Transverse colon (tissue), 4 donors: ENCODE results near the gene CRLF1. TPM values are rescaled to one million over a fixed set of nuclear protein-coding genes. Genes with fewer than 3 reads are reported as not detected.
"Not testable (repeated sequence)": the region's sequence is repeated elsewhere in the genome, so short reads cannot be mapped to it uniquely, and the experiment has no call there.

Experiments
- DNase-seq: peaks from one replicate; pipeline ENCODE4 v3.0.0-alpha.2; 2019
- H3K27ac ChIP-seq, 4 donors: fragments of 200-600 bp; sonication (generic); 2 replicates each; pipeline ENCODE4 v1.5.1; 2016 to 2018; ENCODE audit warnings: inconsistent platforms in 4 of 4
- H3K27me3 ChIP-seq: fragments of 200-600 bp; sonication (generic); 2 replicates; pipeline ENCODE4 v1.5.1; 2017; ENCODE audit warnings: inconsistent platforms
- H3K36me3 ChIP-seq, 4 donors: fragments of 200-600 bp; sonication (generic); 2 replicates each; pipeline ENCODE4 v1.5.1; 2017 to 2019; ENCODE audit warnings: inconsistent platforms in 4 of 4
- H3K4me1 ChIP-seq, 4 donors: fragments of 200-600 bp; sonication (generic); 2 replicates each; pipeline ENCODE4 v1.5.1; 2017 to 2020; ENCODE audit warnings: inconsistent platforms in 4 of 4
- H3K4me3 ChIP-seq, 4 donors: fragments of 200-600 bp; sonication (generic); 1 replicate in 1 of 4; 2 replicates in 3 of 4; pipeline versions ENCODE4 v1.5.1 to v1.6.1; 2017 to 2019; ENCODE audit warnings: inconsistent platforms in 4 of 4
- H3K9me3 ChIP-seq, 2 donors: fragments of 200-600 bp; sonication (generic); 2 replicates each; pipeline ENCODE4 v1.5.1; 2017 to 2019; ENCODE audit warnings: inconsistent platforms in 2 of 2
- EP300 ChIP-seq: sonication (generic); formaldehyde crosslinking; IDR thresholded peaks from one replicate; pipeline ENCODE4 v1.6.1; 2017; ENCODE audit warnings: antibody characterized with exemption, low read depth
- POLR2A ChIP-seq: fragments of 450-650 bp; IDR thresholded peaks from one replicate; pipeline ENCODE4 v1.6.1; 2016; ENCODE audit warnings: antibody characterized with exemption, mild to moderate bottlenecking, moderate library complexity
- POLR2AphosphoS5 ChIP-seq, 3 donors: sonication (generic); formaldehyde crosslinking; IDR thresholded peaks; one replicate each; pipeline ENCODE4 v1.6.1; 2016; ENCODE audit warnings: antibody characterized with exemption in 3 of 3
- WGBS, 2 donors: methylation state at CpG; one replicate each; pipeline ENCODE4 v1.1.5; 2018; ENCODE audit warnings: low coverage in 1 of 2; 5-methylcytosine and 5-hydroxymethylcytosine counted together
- in situ Hi-C, 4 donors: fragments of 200-750 bp; cut with MboI; loops; one replicate each; pipeline versions ENCODE4 v1.15.0 to v1.15.1; 2017; ENCODE audit warnings: low sequenced_read_pairs in 3 of 4, low pct_ligation_motif_present in 1 of 4, low pct_unique_long_range_greater_than_20kb in 1 of 4
- intact Hi-C: fragments of 100-400 bp; cut with DNase I; formaldehyde crosslinking; loops from one replicate; pipeline ENCODE4 v1.15.1; 2023; ENCODE audit warnings: low total_unique reads
- total RNA-seq, 4 donors: library from RNA; depleted of rRNA; stranded (reverse); fragments of >200 nt; gene quantifications; one replicate each; pipeline ENCODE4 v1.1.0, GENCODE V29; 2016
- TF ChIP-seq, protein P1 (sequence below), 5 experiments: fragments of 200-600 bp in 3 of 5; fragments of 450-650 bp in 2 of 5; sonication (generic) in 3 of 5; IDR thresholded peaks; 1 replicate in 2 of 5; 2 replicates in 3 of 5; pipeline ENCODE4 v1.5.1; 2016 to 2017; ENCODE audit warnings: antibody characterized with exemption in 5 of 5, inconsistent platforms in 3 of 5, mild to moderate bottlenecking in 2 of 5, moderate library complexity in 1 of 5

CRLF1 gene
- total RNA-seq, 4 donors from 2014 or later = 1.1 to 21.0 (median 6.1) TPM

- Histone ChIP-seq H3K4me1 (peaks cover 14 to 31% (median 28%) of the 10 kb centered on the region in 4 donors), H3K4me3 (peak overlapping the region in 2 of 4 donors; percentile 25 to 46), H3K9me3 (no peaks in the 10 kb centered on the region), H3K27ac (peak overlapping the region in 2 of 4 donors; percentile 28 to 37), H3K36me3 (peaks cover 0 to 4% (median 0%) of the 10 kb centered on the region in 4 donors), H3K27me3 (peaks cover 28% of the 10 kb centered on the region)
- intact Hi-C loops = loop anchor here (5.0 kb wide), 1 partner anchor 254 kb away; no protein-coding TSS in a partner anchor
- no peak for DNase-seq
- 0 to 34% methylated on average over 5 to 21 of the region's 25 CpGs for WGBS, 2 donors
- TF ChIP-seq POLR2A = no peak
- TF ChIP-seq EP300 = no peak
- TF ChIP-seq, protein P1, sequence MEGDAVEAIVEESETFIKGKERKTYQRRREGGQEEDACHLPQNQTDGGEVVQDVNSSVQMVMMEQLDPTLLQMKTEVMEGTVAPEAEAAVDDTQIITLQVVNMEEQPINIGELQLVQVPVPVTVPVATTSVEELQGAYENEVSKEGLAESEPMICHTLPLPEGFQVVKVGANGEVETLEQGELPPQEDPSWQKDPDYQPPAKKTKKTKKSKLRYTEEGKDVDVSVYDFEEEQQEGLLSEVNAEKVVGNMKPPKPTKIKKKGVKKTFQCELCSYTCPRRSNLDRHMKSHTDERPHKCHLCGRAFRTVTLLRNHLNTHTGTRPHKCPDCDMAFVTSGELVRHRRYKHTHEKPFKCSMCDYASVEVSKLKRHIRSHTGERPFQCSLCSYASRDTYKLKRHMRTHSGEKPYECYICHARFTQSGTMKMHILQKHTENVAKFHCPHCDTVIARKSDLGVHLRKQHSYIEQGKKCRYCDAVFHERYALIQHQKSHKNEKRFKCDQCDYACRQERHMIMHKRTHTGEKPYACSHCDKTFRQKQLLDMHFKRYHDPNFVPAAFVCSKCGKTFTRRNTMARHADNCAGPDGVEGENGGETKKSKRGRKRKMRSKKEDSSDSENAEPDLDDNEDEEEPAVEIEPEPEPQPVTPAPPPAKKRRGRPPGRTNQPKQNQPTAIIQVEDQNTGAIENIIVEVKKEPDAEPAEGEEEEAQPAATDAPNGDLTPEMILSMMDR (IDR thresholded peaks at IDR 0.05) = no peak
- no peak for TF ChIP-seq POLR2AphosphoS5 (IDR thresholded peaks at IDR 0.05)
- in situ Hi-C loops = loop anchor here (10.0 to 25.0 kb wide), 3 partner anchors 131 to 251 kb away; partner anchors contain the start of gene UPF1 (in 2 of the 4)
These were observed 13.1 kb downstream of the CRLF1 start for GRCh38 chr19:18593367-18594095.

- H3K27ac ChIP-seq, H3K4me3 ChIP-seq, H3K9me3 ChIP-seq, H3K36me3 ChIP-seq, DNase-seq: not testable (repeated sequence)
- 72 to 100% methylated on average over 1 to 5 of the region's 5 CpGs for WGBS, 2 donors
- H3K4me1 ChIP-seq = peaks cover 14 to 37% (median 29%) of the 10 kb centered on the region in 4 donors
- intact Hi-C loops = loop anchor here (5.0 kb wide), 1 partner anchor 255 kb away; no protein-coding TSS in a partner anchor
- H3K27me3 ChIP-seq = peaks cover 20% of the 10 kb centered on the region
- in situ Hi-C loops = loop anchor here (10.0 to 25.0 kb wide), 3 partner anchors 130 to 252 kb away; partner anchors contain the start of gene UPF1 (in 2 of the 4)
These were observed 13.9 kb downstream of the CRLF1 start for GRCh38 chr19:18592732-18593131.

DNA sequence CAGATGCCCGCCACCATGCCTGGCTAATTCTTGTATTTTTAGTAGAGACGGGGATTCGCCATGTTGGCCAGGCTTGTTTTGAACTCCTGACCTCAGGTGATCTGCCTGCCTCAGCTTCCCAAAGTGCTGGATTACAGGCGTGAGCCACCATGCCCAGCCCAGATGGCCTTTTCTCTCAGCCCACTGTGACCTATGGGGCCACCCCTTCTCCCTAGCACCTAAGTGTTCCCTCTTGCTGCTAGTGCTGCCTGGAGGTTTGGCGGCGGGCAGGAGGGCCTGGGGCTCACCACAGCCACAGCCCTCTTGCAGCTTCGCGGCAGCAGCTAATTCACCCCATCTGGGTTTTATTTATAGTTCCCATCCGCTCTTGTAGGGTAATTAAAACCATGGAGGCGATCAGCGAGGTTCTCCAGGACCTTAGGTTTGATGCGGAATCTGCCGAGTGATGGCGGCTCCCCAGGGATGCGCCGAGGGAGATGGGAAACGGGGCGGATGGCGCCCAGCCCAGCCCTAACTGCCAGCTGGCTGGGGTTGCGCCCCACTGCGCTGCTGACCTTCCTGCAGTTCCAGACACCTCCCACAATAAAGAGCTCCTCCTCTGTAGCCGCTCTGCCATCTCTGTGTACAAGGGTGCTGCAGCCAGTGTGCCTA lies 14.7 kb downstream of the CRLF1 start:
- no peak overlapping the region for H3K4me3 ChIP-seq
- intact Hi-C loops = loop anchor here (5.0 kb wide), 1 partner anchor 255 kb away; no protein-coding TSS in a partner anchor
- peaks cover 0 to 4% (median 0%) of the 10 kb centered on the region in 4 donors for H3K36me3 ChIP-seq
- H3K4me1 ChIP-seq = peaks cover 14 to 38% (median 28%) of the 10 kb centered on the region in 4 donors
- no peak for DNase-seq
- peaks cover 17% of the 10 kb centered on the region for H3K27me3 ChIP-seq
- no peak for TF ChIP-seq POLR2A
- no peak for TF ChIP-seq POLR2AphosphoS5 (IDR thresholded peaks at IDR 0.05)
- TF ChIP-seq EP300 = no peak
- TF ChIP-seq, protein P1 (IDR thresholded peaks at IDR 0.05) = no peak
- no peak overlapping the region for H3K27ac ChIP-seq
- in situ Hi-C loops = loop anchor here (10.0 to 25.0 kb wide), 3 partner anchors 130 to 253 kb away; partner anchors contain the start of gene UPF1 (in 2 of the 4)
- WGBS, 2 donors = 85 to 93% methylated on average over 4 to 22 of the region's 22 CpGs
- H3K9me3 ChIP-seq = no peaks in the 10 kb centered on the region

DNA sequence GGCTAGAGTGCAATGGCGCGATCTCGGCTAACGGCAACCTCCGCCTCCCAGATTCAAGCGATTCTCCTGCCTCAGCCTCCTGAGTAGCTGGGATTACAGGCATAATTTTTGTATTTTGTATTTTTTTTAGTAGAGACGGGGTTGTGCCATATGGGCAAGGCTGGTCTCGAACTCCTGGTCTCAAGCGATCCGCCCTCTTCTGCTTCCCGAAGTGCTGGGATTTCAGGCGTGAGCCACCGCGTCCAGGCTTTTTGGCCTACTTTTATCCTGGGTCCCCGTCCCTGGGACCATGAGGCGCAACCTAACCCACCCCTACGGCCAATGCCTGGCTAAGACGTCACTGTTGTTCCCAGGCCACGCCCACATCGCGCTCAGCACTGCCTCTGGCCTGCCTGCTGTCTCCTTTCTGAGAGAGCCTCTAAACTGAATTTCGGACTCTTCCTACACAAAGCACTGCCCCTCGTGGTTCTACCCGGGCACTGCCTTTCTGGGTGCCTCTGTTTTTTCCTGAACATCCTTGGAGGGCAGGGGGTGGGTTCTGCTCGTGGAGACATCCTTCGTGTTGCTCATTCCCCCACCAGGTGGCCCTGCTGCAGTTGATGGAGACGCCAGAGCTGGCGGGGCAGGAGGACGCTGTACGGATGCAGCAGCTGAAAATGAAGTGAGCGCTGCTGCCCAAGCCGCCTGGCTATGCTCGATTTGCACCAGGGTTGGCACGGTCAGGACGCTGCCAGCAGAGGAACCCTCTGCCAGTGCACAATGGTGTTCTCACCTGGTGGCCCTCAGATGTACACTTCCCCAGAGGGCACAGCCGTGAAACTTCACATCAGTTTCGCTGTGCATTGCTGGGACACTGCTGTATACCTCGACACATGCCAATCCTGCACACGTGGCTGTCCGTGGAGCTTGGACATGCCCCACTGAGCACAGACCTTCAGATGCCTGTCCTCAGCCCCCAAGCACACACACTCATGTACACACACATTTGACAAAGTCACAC lies 16.0 kb downstream of the CRLF1 start:
- H3K27me3 ChIP-seq = peaks cover 7% of the 10 kb centered on the region
- H3K4me3 ChIP-seq = no peak overlapping the region
- peak overlapping the region in 3 of 4 donors; percentile 94 to 98 (median 96) for H3K27ac ChIP-seq
- peaks cover 0 to 4% (median 0%) of the 10 kb centered on the region in 4 donors for H3K36me3 ChIP-seq
- intact Hi-C loops = loop anchor here (5.0 kb wide), 1 partner anchor 257 kb away; no protein-coding TSS in a partner anchor
- TF ChIP-seq, protein P1 (IDR thresholded peaks at IDR 0.05) = peak in 2 of 5 experiments; percentile 13 to 18
- TF ChIP-seq POLR2A = no peak
- no peaks in the 10 kb centered on the region for H3K9me3 ChIP-seq
- in situ Hi-C loops = loop anchor here (10.0 to 25.0 kb wide), 3 partner anchors 128 to 254 kb away; partner anchors contain the start of gene UPF1 (in 2 of the 4)
- 81 to 82% methylated on average over 4 to 40 of the region's 40 CpGs for WGBS, 2 donors
- peaks cover 14 to 38% (median 27%) of the 10 kb centered on the region in 4 donors for H3K4me1 ChIP-seq
- peak; percentile 49 for DNase-seq
